Natural killer cell treated with Interleukin-12 subunit alpha and Interleukin-12 subunit beta and Interleukin-15 and Interleukin-18, amount 100 ng/mL, for 72 hours (primary cell): ENCODE measurements around the gene BBIP1. TPM values are rescaled to one million over a fixed set of nuclear protein-coding genes. Genes with fewer than 3 reads are reported as not detected.
"Not testable (repeated sequence)": the region's sequence is repeated elsewhere in the genome, so short reads cannot be mapped to it uniquely, and the experiment has no call there.

ENCODE experiments used
- ATAC-seq, 2 donors: fragments of 150-1000 bp; cut with Tn5 transposase in 1 of 2; sonication (Bioruptor Pico), chemical (Tn5 transposase) in 1 of 2; 2 replicates each; pipeline ENCODE4 v1.10.0; 2021
- DNase-seq: peaks from one replicate; pipeline ENCODE4 v3.0.0; 2022; ENCODE audit warnings: low spot score
- H3K27ac Mint-ChIP-seq, 2 donors: 1 replicate in 1 of 2; 2 replicates in 1 of 2; pipeline ENCODE4 v1.8.0; 2022; ENCODE audit warnings: mixed read lengths in 2 of 2, mild to moderate bottlenecking in 1 of 2, moderate library complexity in 1 of 2
- H3K27me3 Mint-ChIP-seq, 2 donors: 1 replicate in 1 of 2; 2 replicates in 1 of 2; pipeline ENCODE4 v1.8.0; 2022; ENCODE audit warnings: mixed read lengths in 2 of 2
- H3K36me3 Mint-ChIP-seq: one replicate; pipeline ENCODE4 v1.8.0; 2022; ENCODE audit warnings: mixed read lengths
- H3K4me1 Mint-ChIP-seq, 2 donors: 1 replicate in 1 of 2; 2 replicates in 1 of 2; pipeline ENCODE4 v1.8.0; 2022; ENCODE audit warnings: low read depth in 2 of 2, mixed read lengths in 2 of 2, mild to moderate bottlenecking in 1 of 2
- H3K4me3 Mint-ChIP-seq: one replicate; pipeline ENCODE4 v1.8.0; 2022; ENCODE audit warnings: mixed read lengths
- H3K9me3 Mint-ChIP-seq: 2 replicates; pipeline ENCODE4 v1.8.0; 2022; ENCODE audit warnings: mixed read lengths
- total RNA-seq, 2 donors: library from RNA; stranded (reverse); gene quantifications; one replicate each; pipeline ENCODE4 v1.2.3, GENCODE V29; 2022

Gene BBIP1
- total RNA-seq, 2 donors from 2014 or later = 29.0 to 33.2 TPM

DNA sequence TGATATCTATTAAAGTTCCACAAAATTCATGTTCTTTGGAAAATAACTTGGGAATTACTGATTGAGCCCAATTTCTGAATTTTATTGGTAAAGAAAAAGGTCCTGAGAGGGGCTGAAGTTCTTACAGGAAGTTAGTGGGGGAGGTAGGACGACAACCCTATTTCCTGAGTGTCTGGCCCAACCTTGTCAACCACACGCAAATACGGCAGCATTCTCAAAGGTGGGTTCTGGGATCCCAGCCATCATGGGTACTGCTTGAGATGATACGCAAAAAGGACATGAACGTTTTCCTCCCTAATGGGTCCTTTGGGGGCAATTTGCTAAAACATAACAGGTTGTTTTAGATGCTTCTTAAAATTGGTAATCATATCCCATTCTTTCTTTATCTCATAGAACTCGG is 50.0 kb downstream of the BBIP1 start:
- H3K4me1 Mint-ChIP-seq = peaks cover 67 to 79% of the 10 kb centered on the region in 2 donors
- no peak for ATAC-seq
- H3K27ac Mint-ChIP-seq = peak overlapping the region; percentile 93 to 97
- peaks cover 4% of the 10 kb centered on the region for H3K36me3 Mint-ChIP-seq
- no peak for DNase-seq
- H3K27me3 Mint-ChIP-seq = no peaks in the 10 kb centered on the region
- H3K9me3 Mint-ChIP-seq = peaks cover 3% of the 10 kb centered on the region
- H3K4me3 Mint-ChIP-seq = peak overlapping the region; percentile 95

GRCh38 chr10:110867807-110868465 is 51.0 kb downstream of the BBIP1 start:
- H3K4me1 Mint-ChIP-seq = peaks cover 72 to 82% of the 10 kb centered on the region in 2 donors
- DNase-seq (no peak), ATAC-seq (no peak)
- peak overlapping the region; percentile 93 to 97 for H3K27ac Mint-ChIP-seq
- H3K9me3 Mint-ChIP-seq = peaks cover 3% of the 10 kb centered on the region
- no peaks in the 10 kb centered on the region for H3K27me3 Mint-ChIP-seq
- peak overlapping the region; percentile 95 for H3K4me3 Mint-ChIP-seq
- peaks cover 4% of the 10 kb centered on the region for H3K36me3 Mint-ChIP-seq

DNA sequence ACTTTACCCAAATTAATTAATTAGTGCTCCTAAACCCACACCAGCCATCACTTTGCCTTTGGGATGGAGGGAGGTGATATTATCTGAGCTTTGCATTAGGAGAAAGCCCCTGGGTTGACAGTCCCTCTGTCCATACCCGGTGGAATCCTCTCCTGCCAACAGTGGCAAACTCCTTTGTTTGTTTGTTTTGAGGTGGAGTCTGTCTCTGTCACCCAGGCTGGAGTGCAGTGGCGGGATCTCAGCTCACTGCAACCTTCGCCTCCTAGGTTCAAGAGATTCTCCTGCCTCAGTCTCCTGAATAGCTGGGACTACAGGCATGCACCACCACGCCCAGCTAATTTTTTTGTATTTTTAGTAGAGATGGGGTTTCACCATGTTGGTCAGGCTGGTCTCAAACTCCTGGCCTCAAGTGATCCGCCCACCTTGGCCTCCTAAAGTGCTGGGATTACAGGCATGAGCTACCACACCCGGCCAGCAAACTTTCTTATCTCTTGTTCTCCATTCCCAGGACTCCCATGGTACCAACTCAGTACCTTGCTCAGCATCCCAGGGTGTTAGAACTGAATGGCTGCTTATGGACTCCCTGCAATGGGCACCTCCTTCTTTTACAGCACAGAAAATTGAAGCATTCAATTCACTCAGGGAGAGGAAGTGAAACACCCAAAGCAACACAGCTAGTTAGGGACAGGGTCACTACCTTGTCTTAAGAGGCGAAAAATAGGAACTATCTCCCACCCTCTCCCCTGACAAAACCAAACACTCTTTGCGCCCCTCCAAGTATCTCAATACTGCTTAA is 51.8 kb downstream of the BBIP1 start:
- H3K9me3 Mint-ChIP-seq, H3K36me3 Mint-ChIP-seq: not testable (repeated sequence)

GRCh38 chr10:110865809-110866482 is 53.0 kb downstream of the BBIP1 start:
- Mint-ChIP-seq H3K9me3 (peaks cover 3% of the 10 kb centered on the region), H3K27me3 (no peaks in the 10 kb centered on the region), H3K36me3 (peaks cover 4% of the 10 kb centered on the region), H3K27ac (peak overlapping the region; percentile 93 to 97), H3K4me3 (peak overlapping the region; percentile 84), H3K4me1 (peaks cover 73 to 85% of the 10 kb centered on the region in 2 donors)
- ATAC-seq (no peak), DNase-seq (no peak)

More for the DNA sequence above, 51.8 kb downstream of the BBIP1 start:
- Mint-ChIP-seq H3K27ac (peak overlapping the region; percentile 93 to 97), H3K4me1 (peaks cover 77 to 89% of the 10 kb centered on the region in 2 donors), H3K4me3 (peak overlapping the region; percentile 95)
- DNase-seq, ATAC-seq, H3K27me3 Mint-ChIP-seq: not testable (repeated sequence)

GRCh38 chr10:110865186-110865808 is 53.7 kb downstream of the BBIP1 start:
- Mint-ChIP-seq H3K4me1 (peaks cover 73 to 85% of the 10 kb centered on the region in 2 donors), H3K27me3 (no peaks in the 10 kb centered on the region), H3K36me3 (peaks cover 4% of the 10 kb centered on the region), H3K4me3 (peak overlapping the region; percentile 84), H3K9me3 (peaks cover 3% of the 10 kb centered on the region), H3K27ac (peak overlapping the region; percentile 93 to 97)
- no peak for ATAC-seq
- no peak for DNase-seq

GRCh38 chr10:110864662-110865140 is 54.3 kb downstream of the BBIP1 start:
- H3K27me3 Mint-ChIP-seq = no peaks in the 10 kb centered on the region

DNA sequence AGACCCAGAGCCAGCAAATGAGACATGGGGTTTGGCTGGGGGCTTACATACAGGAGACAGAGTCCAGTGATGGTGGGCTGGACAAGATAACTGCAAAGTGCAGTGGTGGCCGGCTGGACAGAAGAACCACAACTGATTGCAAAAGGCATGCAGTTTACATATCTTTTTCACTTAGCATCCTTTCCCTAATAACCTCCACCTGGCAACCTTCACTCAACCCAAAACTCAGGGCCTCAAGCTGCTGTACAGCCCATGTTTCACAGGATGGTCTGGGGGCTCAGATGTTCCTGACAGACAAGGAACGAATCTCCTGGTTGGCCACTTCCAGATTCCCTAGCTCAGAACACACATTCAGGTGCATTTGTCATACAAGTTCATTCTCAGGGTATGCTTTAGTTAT is 55.0 kb downstream of the BBIP1 start:
- Mint-ChIP-seq H3K9me3 (no peaks in the 10 kb centered on the region), H3K27ac (peak overlapping the region; percentile 93 to 97), H3K36me3 (peaks cover under 1% of the 10 kb centered on the region), H3K27me3 (no peaks in the 10 kb centered on the region), H3K4me1 (peaks cover 69 to 83% of the 10 kb centered on the region in 2 donors), H3K4me3 (peak overlapping the region; percentile 84)
- ATAC-seq (no peak), DNase-seq (no peak)

More at GRCh38 chr10:110864662-110865140, 54.3 kb downstream of the BBIP1 start:
- Mint-ChIP-seq H3K27ac (peak overlapping the region; percentile 93 to 97), H3K4me3 (peak overlapping the region; percentile 84), H3K36me3 (peaks cover 4% of the 10 kb centered on the region), H3K4me1 (peaks cover 73 to 85% of the 10 kb centered on the region in 2 donors), H3K9me3 (peaks cover 3% of the 10 kb centered on the region)
- ATAC-seq (peak; percentile 87 to 91), DNase-seq (no peak)

GRCh38 chr10:110863361-110863760 is 55.6 kb downstream of the BBIP1 start:
- Mint-ChIP-seq H3K4me1 (peaks cover 67 to 80% of the 10 kb centered on the region in 2 donors), H3K27ac (peak overlapping the region; percentile 93 to 97), H3K4me3 (peak overlapping the region; percentile 41), H3K36me3 (no peaks in the 10 kb centered on the region), H3K27me3 (no peaks in the 10 kb centered on the region), H3K9me3 (no peaks in the 10 kb centered on the region)
- DNase-seq (no peak), ATAC-seq (no peak)

GRCh38 chr10:110862961-110863360 is 56.0 kb downstream of the BBIP1 start:
- H3K36me3 Mint-ChIP-seq = no peaks in the 10 kb centered on the region
- no peaks in the 10 kb centered on the region for H3K9me3 Mint-ChIP-seq
- DNase-seq (no peak), ATAC-seq (no peak)
- peaks cover 69 to 81% of the 10 kb centered on the region in 2 donors for H3K4me1 Mint-ChIP-seq
- H3K4me3 Mint-ChIP-seq = no peak overlapping the region
- H3K27me3 Mint-ChIP-seq = no peaks in the 10 kb centered on the region
- H3K27ac Mint-ChIP-seq = peak overlapping the region; percentile 93 to 97

GRCh38 chr10:110861930-110862649 is 56.9 kb downstream of the BBIP1 start:
- no peaks in the 10 kb centered on the region for H3K36me3 Mint-ChIP-seq
- peak overlapping the region; percentile 93 to 97 for H3K27ac Mint-ChIP-seq
- peaks cover 70 to 81% of the 10 kb centered on the region in 2 donors for H3K4me1 Mint-ChIP-seq
- peak overlapping the region; percentile 32 for H3K4me3 Mint-ChIP-seq
- no peaks in the 10 kb centered on the region for H3K9me3 Mint-ChIP-seq
- DNase-seq = no peak
- ATAC-seq = no peak
- H3K27me3 Mint-ChIP-seq = no peaks in the 10 kb centered on the region

- H3K36me3 Mint-ChIP-seq = no peaks in the 10 kb centered on the region
- ATAC-seq = no peak
- peak overlapping the region; percentile 93 to 97 for H3K27ac Mint-ChIP-seq
Observed at GRCh38 chr10:110861476-110861875, 57.5 kb downstream of the BBIP1 start.

DNA sequence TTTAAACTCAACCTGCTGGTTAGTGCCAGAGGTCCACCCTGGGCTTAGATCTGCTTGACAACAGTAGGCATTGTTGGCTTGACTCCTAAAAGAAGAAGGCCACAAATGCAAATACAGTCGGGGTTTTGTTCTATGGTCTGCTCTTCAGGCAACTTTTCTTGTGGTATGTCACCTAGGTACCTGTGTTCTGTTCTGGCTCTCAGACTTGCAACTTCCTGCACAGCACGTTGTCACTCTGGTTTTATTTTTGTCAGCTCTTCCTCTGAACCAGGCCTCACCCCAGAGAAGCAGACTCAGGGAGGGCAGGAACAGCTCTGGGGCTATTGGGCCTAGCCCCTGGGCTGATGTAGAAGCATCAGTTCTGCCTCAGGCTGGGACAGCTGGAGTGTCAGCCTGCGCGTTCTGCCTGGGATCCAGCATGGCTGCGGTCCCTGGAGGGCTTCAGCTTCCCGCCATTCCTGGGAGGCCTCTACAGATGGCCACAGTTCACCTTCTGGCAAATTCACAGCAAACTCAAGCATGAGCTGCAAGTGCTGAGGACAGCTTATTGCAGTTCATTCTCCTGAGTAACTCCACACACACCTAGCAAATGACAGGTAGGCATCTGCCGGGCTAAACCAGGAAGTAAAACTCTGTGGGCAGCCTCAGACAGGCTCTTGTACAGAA is 58.3 kb downstream of the BBIP1 start:
- no peaks in the 10 kb centered on the region for H3K9me3 Mint-ChIP-seq
- H3K4me3 Mint-ChIP-seq = peak overlapping the region; percentile 61
- no peaks in the 10 kb centered on the region for H3K27me3 Mint-ChIP-seq

More at GRCh38 chr10:110861476-110861875, 57.5 kb downstream of the BBIP1 start:
- DNase-seq = no peak
- H3K9me3 Mint-ChIP-seq = no peaks in the 10 kb centered on the region
- H3K27me3 Mint-ChIP-seq = no peaks in the 10 kb centered on the region
- peaks cover 69 to 75% of the 10 kb centered on the region in 2 donors for H3K4me1 Mint-ChIP-seq
- H3K4me3 Mint-ChIP-seq = no peak overlapping the region

More for the DNA sequence above, 58.3 kb downstream of the BBIP1 start:
- Mint-ChIP-seq H3K36me3 (no peaks in the 10 kb centered on the region), H3K4me1 (peaks cover 61 to 68% of the 10 kb centered on the region in 2 donors), H3K27ac (peak overlapping the region; percentile 93 to 97)
- ATAC-seq (peak; percentile 64 to 77), DNase-seq (no peak)
